ENCODE measurements around the gene MRPS10.

MRPS10 gene

DNA sequence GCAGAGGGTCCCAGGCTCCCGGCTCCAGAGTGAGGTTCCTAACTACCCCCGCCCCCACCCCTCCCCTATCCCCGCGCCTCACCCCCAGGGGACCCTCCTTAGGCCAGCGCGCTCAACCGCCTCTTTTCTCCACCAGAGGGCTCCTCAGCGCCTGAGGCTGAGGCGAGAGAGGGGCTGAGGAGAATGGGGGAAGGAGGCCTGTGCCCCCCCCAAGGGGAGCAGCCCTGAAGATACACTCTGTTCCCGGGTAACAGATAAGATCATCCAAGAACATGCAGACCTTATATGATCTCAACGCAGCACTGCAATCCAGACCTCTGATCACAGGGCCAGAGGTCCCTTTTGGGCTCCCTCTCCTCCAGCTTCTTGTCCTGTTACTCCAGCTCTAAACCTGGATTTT is 43.3 kb upstream of the MRPS10 start:
- H3K27me3 Mint-ChIP-seq (ENCODE audit: low read depth): peaks cover 11% of the 10 kb centered on the region
- H3K4me1 Mint-ChIP-seq: peaks cover 40% of the 10 kb centered on the region

DNA sequence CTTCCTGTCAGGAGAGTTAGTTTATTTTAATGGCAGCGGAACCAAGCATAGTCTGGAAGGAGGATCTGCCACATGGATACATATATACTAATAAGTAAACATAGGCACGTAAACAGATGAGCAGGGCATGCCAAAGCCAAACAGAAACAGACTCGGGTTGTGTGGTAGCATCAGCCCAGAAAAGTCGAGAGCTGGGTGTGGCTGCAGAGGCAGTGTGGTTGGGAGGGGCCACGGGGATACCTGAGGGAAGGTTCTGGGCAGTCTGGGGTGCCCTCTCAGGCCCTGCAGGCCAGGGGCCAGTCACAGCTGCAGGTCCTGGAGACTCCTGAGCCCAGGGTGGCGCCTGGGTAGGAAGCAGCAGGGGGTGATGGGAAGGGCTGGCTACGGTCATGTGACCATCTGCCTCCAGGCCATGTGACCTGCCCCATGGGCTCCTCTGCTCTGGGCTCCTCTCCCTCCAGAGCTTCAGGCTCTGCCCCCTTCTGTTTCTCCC is 42.8 kb upstream of the MRPS10 start:
- Mint-ChIP-seq H3K9me3 (no peaks in the 10 kb centered on the region), H3K4me3 (no peak overlapping the region), H3K36me3 (ENCODE audit: low read depth) (peaks cover 39% of the 10 kb centered on the region), H3K27me3 (ENCODE audit: low read depth) (peaks cover 7% of the 10 kb centered on the region), H3K27ac (peak overlapping the region; percentile 91 to 96 (median 96)), H3K4me1 (peaks cover 40% of the 10 kb centered on the region)
- TF ChIP-seq, protein P1, sequence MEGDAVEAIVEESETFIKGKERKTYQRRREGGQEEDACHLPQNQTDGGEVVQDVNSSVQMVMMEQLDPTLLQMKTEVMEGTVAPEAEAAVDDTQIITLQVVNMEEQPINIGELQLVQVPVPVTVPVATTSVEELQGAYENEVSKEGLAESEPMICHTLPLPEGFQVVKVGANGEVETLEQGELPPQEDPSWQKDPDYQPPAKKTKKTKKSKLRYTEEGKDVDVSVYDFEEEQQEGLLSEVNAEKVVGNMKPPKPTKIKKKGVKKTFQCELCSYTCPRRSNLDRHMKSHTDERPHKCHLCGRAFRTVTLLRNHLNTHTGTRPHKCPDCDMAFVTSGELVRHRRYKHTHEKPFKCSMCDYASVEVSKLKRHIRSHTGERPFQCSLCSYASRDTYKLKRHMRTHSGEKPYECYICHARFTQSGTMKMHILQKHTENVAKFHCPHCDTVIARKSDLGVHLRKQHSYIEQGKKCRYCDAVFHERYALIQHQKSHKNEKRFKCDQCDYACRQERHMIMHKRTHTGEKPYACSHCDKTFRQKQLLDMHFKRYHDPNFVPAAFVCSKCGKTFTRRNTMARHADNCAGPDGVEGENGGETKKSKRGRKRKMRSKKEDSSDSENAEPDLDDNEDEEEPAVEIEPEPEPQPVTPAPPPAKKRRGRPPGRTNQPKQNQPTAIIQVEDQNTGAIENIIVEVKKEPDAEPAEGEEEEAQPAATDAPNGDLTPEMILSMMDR (IDR thresholded peaks at IDR 0.05; ENCODE audit: unreplicated experiment in 3 of 3): no peak

More for the DNA sequence above, 43.3 kb upstream of the MRPS10 start:
- H3K9me3 Mint-ChIP-seq: no peaks in the 10 kb centered on the region
- TF ChIP-seq, protein P1 (IDR thresholded peaks at IDR 0.05; ENCODE audit: unreplicated experiment in 3 of 3): peak; percentile 49 to 67 (median 55)
- H3K4me3 Mint-ChIP-seq: no peak overlapping the region
- H3K27ac Mint-ChIP-seq: peak overlapping the region; percentile 30 to 65 (median 44)
- H3K36me3 Mint-ChIP-seq (ENCODE audit: low read depth): peaks cover 34% of the 10 kb centered on the region

DNA sequence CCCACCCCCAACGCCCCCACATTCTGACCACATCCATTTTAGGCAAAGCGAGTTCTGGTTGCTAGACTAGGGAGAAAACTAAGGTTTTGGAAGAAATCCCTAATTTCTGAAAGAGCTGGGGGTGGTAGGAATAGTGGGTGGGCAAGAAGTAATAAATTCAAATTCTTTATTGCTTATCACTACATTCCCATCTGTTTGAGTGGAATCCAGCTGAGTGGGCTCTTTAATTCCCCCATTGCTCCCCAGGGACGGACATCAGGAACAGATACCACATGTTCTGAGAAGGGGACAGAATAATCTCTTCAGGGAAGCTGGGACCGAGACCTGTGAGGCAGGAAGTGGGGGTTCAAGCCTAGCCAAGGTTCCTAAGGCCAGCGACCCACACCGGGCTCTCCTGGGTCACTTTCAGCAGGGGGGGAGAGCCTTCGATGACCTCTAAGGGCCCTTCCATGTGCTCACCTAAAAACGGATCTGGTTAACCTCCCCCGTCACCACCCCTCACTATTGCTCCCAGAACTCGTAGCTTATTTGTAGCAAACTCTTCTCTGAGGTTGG is 42.3 kb upstream of the MRPS10 start:
- peak overlapping the region in 1 of 3 experiments; percentile 4 for H3K4me3 Mint-ChIP-seq
- H3K36me3 Mint-ChIP-seq (ENCODE audit: low read depth): peaks cover 45% of the 10 kb centered on the region
- peak overlapping the region; percentile 91 to 96 (median 96) for H3K27ac Mint-ChIP-seq
- TF ChIP-seq, protein P1 (IDR thresholded peaks at IDR 0.05; ENCODE audit: unreplicated experiment in 3 of 3): no peak
- peaks cover 40% of the 10 kb centered on the region for H3K4me1 Mint-ChIP-seq
- H3K27me3 Mint-ChIP-seq (ENCODE audit: low read depth): peaks cover 7% of the 10 kb centered on the region
- H3K9me3 Mint-ChIP-seq: no peaks in the 10 kb centered on the region

DNA sequence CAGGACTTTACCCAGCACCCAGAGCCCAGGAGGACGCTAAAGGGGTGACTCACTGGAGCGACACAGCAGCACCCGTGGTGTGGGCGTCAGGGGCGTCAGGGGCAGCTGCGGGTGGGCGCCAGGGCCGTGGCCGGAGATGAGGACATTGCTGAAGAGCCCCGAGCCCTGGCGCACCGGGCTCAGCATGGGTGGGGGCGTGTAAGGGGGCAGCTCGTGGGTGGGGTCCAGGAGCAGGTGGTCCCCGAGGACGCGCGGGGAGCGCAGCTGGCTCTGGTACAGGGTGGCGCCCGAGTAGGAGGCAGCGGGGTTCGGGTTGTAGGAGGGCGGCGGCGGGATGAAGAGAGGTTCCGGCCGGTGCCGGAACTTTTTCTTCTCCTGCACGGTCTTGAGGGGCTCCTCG is 41.6 kb upstream of the MRPS10 start:
- Mint-ChIP-seq H3K4me1 (peaks cover 40% of the 10 kb centered on the region), H3K27me3 (ENCODE audit: low read depth) (peaks cover 11% of the 10 kb centered on the region), H3K9me3 (no peaks in the 10 kb centered on the region), H3K4me3 (no peak overlapping the region), H3K36me3 (ENCODE audit: low read depth) (peaks cover 50% of the 10 kb centered on the region), H3K27ac (peak overlapping the region; percentile 91 to 96 (median 96))
- TF ChIP-seq, protein P1 (IDR thresholded peaks at IDR 0.05; ENCODE audit: unreplicated experiment in 3 of 3): no peak

DNA sequence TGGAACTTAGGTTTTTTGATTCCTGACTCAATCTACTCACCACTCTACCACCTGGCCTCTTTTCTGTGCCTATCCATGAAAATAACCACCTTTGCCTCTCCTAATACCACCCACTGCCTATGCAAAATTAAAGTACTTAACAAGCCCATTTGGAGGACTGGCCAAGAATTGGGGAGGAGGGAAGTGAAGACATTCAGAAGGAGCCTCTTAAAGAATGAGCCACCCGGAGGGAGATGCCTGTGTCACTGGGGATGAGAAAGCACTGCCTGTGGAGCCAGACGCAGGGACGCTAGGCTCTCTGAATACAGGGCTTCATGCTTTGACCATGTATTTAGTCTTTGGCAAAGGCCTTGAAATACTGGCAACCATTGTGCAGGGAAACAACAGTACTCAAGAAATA is 40.0 kb upstream of the MRPS10 start:
- peaks cover 47% of the 10 kb centered on the region for H3K4me1 Mint-ChIP-seq
- H3K4me3 Mint-ChIP-seq: no peak overlapping the region
- peaks cover 11% of the 10 kb centered on the region for H3K27me3 Mint-ChIP-seq (ENCODE audit: low read depth)
- H3K27ac Mint-ChIP-seq: peak overlapping the region; percentile 55 to 85 (median 71)
- TF ChIP-seq, protein P1 (IDR thresholded peaks at IDR 0.05; ENCODE audit: unreplicated experiment in 3 of 3): no peak
- H3K9me3 Mint-ChIP-seq: no peaks in the 10 kb centered on the region
- peaks cover 61% of the 10 kb centered on the region for H3K36me3 Mint-ChIP-seq (ENCODE audit: low read depth)

DNA sequence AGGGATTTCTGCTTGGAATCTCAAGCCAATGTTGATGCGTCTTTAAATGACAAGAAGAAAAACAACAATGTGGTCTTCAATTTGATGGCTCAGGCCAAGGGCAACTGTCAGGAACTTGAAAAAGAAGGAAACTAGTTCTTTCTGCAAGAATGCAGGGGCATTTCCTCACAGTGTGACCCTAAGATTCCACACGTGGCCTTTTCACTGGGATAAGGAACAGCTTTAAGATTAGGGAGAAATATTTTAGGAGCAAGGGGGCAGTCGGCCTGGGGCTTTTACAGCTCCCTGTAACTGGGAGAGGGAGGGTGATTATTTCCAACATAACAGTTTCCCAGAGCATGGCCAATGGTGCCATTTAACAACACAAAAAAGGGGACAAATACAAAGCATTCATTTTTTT is 39.4 kb upstream of the MRPS10 start:
- TF ChIP-seq, protein P1 (IDR thresholded peaks at IDR 0.05; ENCODE audit: unreplicated experiment in 3 of 3): no peak
- Mint-ChIP-seq H3K4me1 (peaks cover 50% of the 10 kb centered on the region), H3K36me3 (ENCODE audit: low read depth) (peaks cover 64% of the 10 kb centered on the region), H3K9me3 (no peaks in the 10 kb centered on the region), H3K27me3 (ENCODE audit: low read depth) (peaks cover 7% of the 10 kb centered on the region), H3K4me3 (no peak overlapping the region), H3K27ac (peak overlapping the region; percentile 55 to 85 (median 71))

All from nephron (organoid).